SK-N-MC (cell line): ENCODE results near the gene RAVER2.
A peak's percentile ranks its signal among the peaks of the same experiment; 100 is the strongest.

Source experiments
- DNase-seq: peaks from one replicate; pipeline ENCODE4 v3.0.0-alpha.2; 2011; ENCODE audit warnings: low read depth, low spot score
- H3K27ac ChIP-seq: fragments of 200-600 bp; sonication (generic); 2 replicates; pipeline ENCODE4 v1.5.1; 2016; ENCODE audit warnings: mixed run types
- H3K36me3 ChIP-seq: fragments of 200-600 bp; sonication (generic); 2 replicates; pipeline ENCODE4 v1.6.1; 2017; ENCODE audit warnings: antibody characterized with exemption, low read length, mixed read lengths; ENCODE audit not compliant: insufficient read depth
- H3K4me3 ChIP-seq: fragments of 200-600 bp; sonication (generic); 2 replicates; pipeline ENCODE4 v1.5.1; 2016
- H3K9ac ChIP-seq: fragments of 200-600 bp; sonication (generic); 2 replicates; pipeline ENCODE4 v1.8.0; 2017; ENCODE audit warnings: mixed run types, mixed read lengths; ENCODE audit not compliant: insufficient read length
- H3K9me3 ChIP-seq: fragments of 200-600 bp; sonication (generic); 2 replicates; pipeline ENCODE4 v1.6.1; 2017; ENCODE audit warnings: low read depth, mild to moderate bottlenecking, antibody characterized with exemption, low read length, moderate library complexity, mixed read lengths
- EZH2 ChIP-seq: fragments of 200-600 bp; sonication (generic); IDR thresholded peaks from one replicate; pipeline ENCODE4 v1.6.1; 2017; ENCODE audit warnings: antibody characterized with exemption
- FOXP2 ChIP-seq: optimal IDR thresholded peaks from 2 replicates; pipeline ENCODE3; 2011; ENCODE audit warnings: mild to moderate bottlenecking, moderate library complexity; ENCODE audit not compliant: insufficient read depth; ENCODE audit errors: extremely low read length, control extremely low read depth
- POLR2AphosphoS5 ChIP-seq: IDR thresholded peaks from 2 replicates; pipeline ENCODE4 v1.6.1; 2012; ENCODE audit warnings: mild to moderate bottlenecking, low read depth, low read length, borderline replicate concordance

The RAVER2 gene

DNA sequence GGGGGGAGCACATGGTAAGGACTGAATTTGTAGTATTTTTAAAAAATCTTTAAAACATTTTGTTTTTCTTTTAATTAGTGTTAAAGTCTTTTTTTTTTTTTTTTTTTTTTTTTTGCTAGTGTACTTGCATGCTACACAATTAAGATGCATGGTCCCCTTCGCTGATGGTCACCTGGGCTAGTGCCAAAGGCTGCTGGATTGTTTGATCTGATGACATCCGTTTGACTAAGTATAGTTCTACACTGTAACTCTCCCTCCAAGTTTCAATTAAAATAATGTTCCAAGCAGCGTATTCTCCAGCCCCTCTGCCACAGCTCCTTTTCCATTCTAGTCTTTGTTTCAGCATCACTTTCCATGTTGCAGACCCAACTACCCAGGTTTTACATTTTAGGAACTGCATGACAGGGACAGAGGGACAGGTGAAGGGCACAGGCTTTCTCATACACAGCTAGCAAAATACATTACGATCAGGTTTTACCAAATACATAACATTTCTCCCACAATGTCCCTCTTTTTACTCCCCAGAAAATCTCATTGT is 852 bp upstream of the RAVER2 start:
- H3K36me3 ChIP-seq, result no peaks in the 10 kb centered on the region; the same call in 1 of the 2 replicates
- peak overlapping the region; percentile 55; the same call in 1 of the 2 replicates for H3K27ac ChIP-seq
- TF ChIP-seq EZH2, result no peak
- TF ChIP-seq POLR2AphosphoS5, result no peak
- no peak for TF ChIP-seq FOXP2
- H3K4me3 ChIP-seq, result peak overlapping the region; percentile 84
- peak overlapping the region; percentile 83 for H3K9ac ChIP-seq
- no peaks in the 10 kb centered on the region for H3K9me3 ChIP-seq
- DNase-seq, result no peak

GRCh38 chr1:64745181-64745985 is 508 bp downstream of the RAVER2 start:
- H3K27ac ChIP-seq, result peak overlapping the region; percentile 77

DNA sequence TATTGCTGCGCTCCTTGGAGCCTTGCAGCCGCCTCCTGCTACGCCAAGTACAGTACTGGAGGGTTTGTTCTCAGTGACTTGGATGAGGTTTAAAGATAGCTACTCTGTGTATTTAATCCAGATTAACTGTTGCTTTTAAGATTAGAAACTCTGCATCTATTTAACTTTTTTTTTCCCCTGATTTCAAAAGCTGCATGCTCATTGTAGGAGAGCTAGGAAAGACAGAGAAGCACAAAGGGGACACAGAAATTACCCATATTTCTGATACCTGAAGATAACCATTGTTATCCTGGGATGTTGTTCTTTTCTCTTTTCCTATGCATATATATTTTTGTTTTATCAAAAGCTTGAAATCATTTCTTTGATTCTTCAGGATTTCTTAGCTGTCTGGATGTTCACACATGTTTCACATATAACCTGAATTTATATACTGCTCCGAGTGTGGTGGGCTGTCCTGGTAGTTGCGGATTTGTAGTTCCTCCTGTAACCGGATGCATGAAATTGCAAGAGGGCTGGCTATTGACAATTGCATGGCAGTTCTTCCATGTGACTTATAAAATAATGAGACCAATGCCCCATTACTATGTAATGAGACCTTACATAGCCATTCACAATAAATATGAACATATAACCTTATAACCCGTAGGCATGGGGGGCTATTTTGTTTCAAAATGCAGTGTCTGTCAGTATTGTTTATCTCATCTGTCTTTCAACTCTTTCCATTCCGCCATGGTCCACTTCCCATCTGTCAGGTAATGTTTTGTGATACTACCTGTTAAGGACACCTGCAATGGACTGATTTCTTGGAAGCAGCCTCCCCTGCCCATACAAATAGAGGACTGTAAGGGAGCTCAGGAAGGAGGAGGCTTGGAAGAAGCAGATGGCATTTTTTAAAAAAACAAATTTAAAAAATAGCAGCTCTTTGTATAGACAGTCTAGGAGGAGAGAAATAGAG is 1.4 kb downstream of the RAVER2 start:
- no peaks in the 10 kb centered on the region; the same call in 1 of the 2 replicates for H3K36me3 ChIP-seq
- no peaks in the 10 kb centered on the region for H3K9me3 ChIP-seq
- TF ChIP-seq POLR2AphosphoS5, result 0 out of 2 replicates have a peak, but pooled peaks have one; percentile 13
- no peak for TF ChIP-seq EZH2
- peak overlapping the region; percentile 83 for H3K9ac ChIP-seq
- H3K4me3 ChIP-seq, result peak overlapping the region; percentile 84
- peak overlapping the region; percentile 77 for H3K27ac ChIP-seq
- DNase-seq, result peak; percentile 37

More at GRCh38 chr1:64745181-64745985, 508 bp downstream of the RAVER2 start:
- TF ChIP-seq POLR2AphosphoS5 (no peak), EZH2 (no peak)
- Histone ChIP-seq H3K4me3 (peak overlapping the region; percentile 84), H3K36me3 (no peaks in the 10 kb centered on the region; the same call in 1 of the 2 replicates), H3K9me3 (no peaks in the 10 kb centered on the region), H3K9ac (peak overlapping the region; percentile 83)
- DNase-seq, result peak; percentile 66

DNA sequence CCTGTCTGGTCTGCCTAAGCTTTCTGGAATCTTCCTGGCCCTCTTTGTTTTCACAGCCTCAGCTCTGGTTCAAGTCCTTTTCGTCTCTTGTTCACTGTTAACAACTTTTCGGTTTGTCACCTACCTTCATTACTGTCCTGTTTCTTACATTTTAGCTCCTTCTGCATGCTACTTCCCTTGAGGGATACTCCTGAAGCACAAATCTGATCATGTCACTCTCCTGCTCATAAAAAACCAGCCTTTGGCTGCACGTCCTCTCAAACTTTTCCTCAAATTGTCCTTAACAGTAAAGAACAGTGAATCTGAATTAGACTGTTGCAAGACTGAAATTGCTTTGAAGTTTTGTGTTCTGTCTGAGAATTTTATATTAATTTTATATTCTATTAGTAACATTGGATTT is 3.3 kb downstream of the RAVER2 start:
- no peak for DNase-seq
- H3K27ac ChIP-seq, result peak overlapping the region; percentile 39; the same call in 1 of the 2 replicates
- no peaks in the 10 kb centered on the region for H3K9me3 ChIP-seq
- no peak for TF ChIP-seq FOXP2
- TF ChIP-seq POLR2AphosphoS5, result no peak
- no peak for TF ChIP-seq EZH2
- H3K4me3 ChIP-seq, result peak overlapping the region; percentile 84
- no peaks in the 10 kb centered on the region; the same call in none of the 2 replicates for H3K36me3 ChIP-seq
- peak overlapping the region; percentile 3 for H3K9ac ChIP-seq

GRCh38 chr1:64748706-64749105 is 3.8 kb downstream of the RAVER2 start:
- no peaks in the 10 kb centered on the region for H3K9me3 ChIP-seq
- H3K36me3 ChIP-seq, result no peaks in the 10 kb centered on the region; the same call in none of the 2 replicates
- H3K4me3 ChIP-seq, result no peak overlapping the region
- no peak overlapping the region for H3K9ac ChIP-seq
- TF ChIP-seq EZH2 (no peak), POLR2AphosphoS5 (no peak), FOXP2 (no peak)
- no peak overlapping the region for H3K27ac ChIP-seq
- no peak for DNase-seq

- no peak for TF ChIP-seq POLR2AphosphoS5
- no peak for TF ChIP-seq EZH2
- TF ChIP-seq FOXP2, result no peak
- no peak overlapping the region for H3K9ac ChIP-seq
Observed at GRCh38 chr1:64750092-64750491, 5.2 kb downstream of the RAVER2 start.

DNA sequence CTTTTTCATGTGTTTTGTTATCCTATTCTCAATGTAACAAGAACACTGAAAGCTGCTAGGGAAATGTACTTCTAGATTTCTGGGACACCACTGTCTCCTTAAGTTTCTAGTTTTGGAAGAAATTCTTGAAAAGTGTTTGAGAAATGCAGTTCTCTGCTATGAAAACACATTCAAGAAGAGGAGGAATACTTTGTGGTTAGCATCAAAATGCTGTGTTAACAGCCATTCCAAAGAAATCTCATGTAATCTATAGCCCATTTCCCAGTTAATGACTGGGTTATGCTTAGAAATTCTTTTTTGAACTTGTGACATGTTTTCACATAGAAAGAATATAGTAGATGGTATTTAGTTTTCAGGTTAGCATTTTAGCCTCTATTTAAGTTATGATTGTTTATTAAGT is 6.0 kb downstream of the RAVER2 start:
- TF ChIP-seq EZH2 (no peak), POLR2AphosphoS5 (no peak)

More at GRCh38 chr1:64750092-64750491, 5.2 kb downstream of the RAVER2 start:
- H3K4me3 ChIP-seq, result no peak overlapping the region
- H3K9me3 ChIP-seq, result no peaks in the 10 kb centered on the region
- H3K27ac ChIP-seq, result no peak overlapping the region
- H3K36me3 ChIP-seq, result no peaks in the 10 kb centered on the region; the same call in none of the 2 replicates
- no peak for DNase-seq

GRCh38 chr1:64754173-64754572 is 9.3 kb downstream of the RAVER2 start:
- no peak overlapping the region for H3K9ac ChIP-seq
- no peak for TF ChIP-seq EZH2
- no peak for TF ChIP-seq POLR2AphosphoS5
- TF ChIP-seq FOXP2, result no peak
- no peaks in the 10 kb centered on the region for H3K9me3 ChIP-seq
- DNase-seq, result no peak
- H3K4me3 ChIP-seq, result no peak overlapping the region
- H3K27ac ChIP-seq, result no peak overlapping the region
- H3K36me3 ChIP-seq, result peaks cover 12% of the 10 kb centered on the region; the same call in 1 of the 2 replicates

More for the DNA sequence above, 6.0 kb downstream of the RAVER2 start:
- H3K9me3 ChIP-seq, result no peaks in the 10 kb centered on the region
- H3K36me3 ChIP-seq, result no peaks in the 10 kb centered on the region; the same call in none of the 2 replicates
- no peak for DNase-seq
- no peak overlapping the region for H3K27ac ChIP-seq
- H3K4me3 ChIP-seq, result no peak overlapping the region
- H3K9ac ChIP-seq, result no peak overlapping the region
